ENCODE results near the gene NPHP4.

The NPHP4 gene

GRCh38 chr1:5949085-5949760, 43.0 kb downstream of the NPHP4 start:
- no peak for DNase-seq

GRCh38 chr1:5948681-5949005, 43.6 kb downstream of the NPHP4 start:
- DNase-seq = no peak

GRCh38 chr1:5947978-5948680, 44.1 kb downstream of the NPHP4 start:
- DNase-seq = no peak

- DNase-seq = no peak
These were observed 45.0 kb downstream of the NPHP4 start for GRCh38 chr1:5947071-5947821.

GRCh38 chr1:5945445-5945844, 46.8 kb downstream of the NPHP4 start:
- DNase-seq = no peak

- DNase-seq = no peak
These were observed 47.4 kb downstream of the NPHP4 start for GRCh38 chr1:5944843-5945167.

GRCh38 chr1:5944154-5944842, 47.9 kb downstream of the NPHP4 start:
- DNase-seq = no peak

GRCh38 chr1:5943343-5944124, 48.7 kb downstream of the NPHP4 start:
- peak; percentile 51 for DNase-seq

GRCh38 chr1:5941671-5942070, 50.6 kb downstream of the NPHP4 start:
- no peak for DNase-seq

GRCh38 chr1:5940723-5941407, 51.4 kb downstream of the NPHP4 start:
- no peak for DNase-seq

GRCh38 chr1:5939271-5940170, 52.7 kb downstream of the NPHP4 start:
- DNase-seq = no peak

- no peak for DNase-seq
These were observed 54.1 kb downstream of the NPHP4 start for GRCh38 chr1:5938101-5938646.

GRCh38 chr1:5937373-5937857, 54.8 kb downstream of the NPHP4 start:
- DNase-seq = no peak

- no peak for DNase-seq
These were observed 55.4 kb downstream of the NPHP4 start for GRCh38 chr1:5936621-5937372.

- DNase-seq = no peak
These were observed 56.1 kb downstream of the NPHP4 start for GRCh38 chr1:5936126-5936525.

GRCh38 chr1:5935026-5935425, 57.2 kb downstream of the NPHP4 start:
- DNase-seq = no peak

- no peak for DNase-seq
These were observed 58.0 kb downstream of the NPHP4 start for GRCh38 chr1:5934058-5934884.

- DNase-seq = no peak
These were observed 58.6 kb downstream of the NPHP4 start for GRCh38 chr1:5933676-5934057.

- DNase-seq = no peak
These were observed 59.2 kb downstream of the NPHP4 start for GRCh38 chr1:5933050-5933449.

Data from left hindlimb (tissue), 1 donor.